Esophagus (tissue), 2 donors: Measurements from ENCODE around the gene ZRANB2. TPM values are rescaled to one million over a fixed set of nuclear protein-coding genes. Genes with fewer than 3 reads are reported as not detected.

Experiments used
- H3K27ac ChIP-seq, 2 donors: one replicate each; pipeline ENCODE4 v1.5.1; 2013; ENCODE audit warnings: low read depth in 2 of 2, mild to moderate bottlenecking in 2 of 2, inconsistent platforms in 1 of 2, low read length in 1 of 2, moderate library complexity in 1 of 2
- H3K27me3 ChIP-seq, 2 donors: one replicate each; pipeline ENCODE4 v1.6.1; 2013; ENCODE audit warnings: low read length in 2 of 2, control low read depth in 1 of 2, mild to moderate bottlenecking in 1 of 2; ENCODE audit not compliant: insufficient read depth in 2 of 2, control insufficient read depth in 1 of 2
- H3K36me3 ChIP-seq, 2 donors: one replicate each; pipeline ENCODE4 v1.6.1; 2013; ENCODE audit warnings: low read length in 1 of 2; ENCODE audit not compliant: control insufficient read depth in 2 of 2, insufficient read depth in 2 of 2
- H3K4me1 ChIP-seq, 2 donors: one replicate each; pipeline ENCODE4 v1.6.1; 2013; ENCODE audit warnings: low read length in 1 of 2; ENCODE audit not compliant: control insufficient read depth in 2 of 2, insufficient read depth in 2 of 2
- H3K4me3 ChIP-seq, 2 donors: one replicate each; pipeline ENCODE4 v1.5.1; 2013; ENCODE audit warnings: low read length in 2 of 2, mild to moderate bottlenecking in 2 of 2, low read depth in 1 of 2, moderate library complexity in 1 of 2
- H3K9me3 ChIP-seq, 2 donors: one replicate each; pipeline ENCODE4 v1.6.1; 2013; ENCODE audit warnings: mild to moderate bottlenecking in 2 of 2, low read depth in 1 of 2, low read length in 1 of 2, moderate library complexity in 1 of 2; ENCODE audit not compliant: control insufficient read depth in 2 of 2, insufficient read depth in 1 of 2
- WGBS, 2 donors: extraction: QIAGEN DNeasy Blood & Tissue Kit; methylation state at CpG; one replicate each; pipeline ENCODE4 v1.1.7; 2013; 5-methylcytosine and 5-hydroxymethylcytosine counted together
- polyA plus RNA-seq, 2 donors: library from polyadenylated mRNA; stranded (reverse); fragments of 200-250 nt; gene quantifications; one replicate each; pipeline ENCODE4 v1.2.3, GENCODE V29; 2013
- donor health status: healthy with polysubstance abuse.
- donor health status: Bipolar disorder and iron deficiency.

ZRANB2 gene
- polyA plus RNA-seq, 2 donors = 26.6 to 29.5 TPM

- Histone ChIP-seq H3K9me3 (no peaks in the 10 kb centered on the region), H3K36me3 (no peaks in the 10 kb centered on the region), H3K27me3 (no peaks in the 10 kb centered on the region), H3K4me1 (no peaks in the 10 kb centered on the region), H3K27ac (no peak overlapping the region), H3K4me3 (no peak overlapping the region)
- WGBS, 2 donors = 80 to 85% methylated on average over 1 of the region's 1 CpG
Measured at GRCh38 chr1:71093938-71094337, 13.1 kb upstream of the ZRANB2 start.

- Histone ChIP-seq H3K27ac (peak overlapping the region in 1 of 2 donors; percentile 26), H3K36me3 (no peaks in the 10 kb centered on the region), H3K9me3 (no peaks in the 10 kb centered on the region), H3K27me3 (no peaks in the 10 kb centered on the region), H3K4me3 (no peak overlapping the region), H3K4me1 (no peaks in the 10 kb centered on the region)
- WGBS, 2 donors = 66 to 75% methylated on average over 6 of the region's 6 CpGs
Measured at GRCh38 chr1:71089536-71090270, 8.9 kb upstream of the ZRANB2 start.

GRCh38 chr1:71088645-71089287, 7.9 kb upstream of the ZRANB2 start:
- 83 to 85% methylated on average over 5 of the region's 5 CpGs for WGBS, 2 donors
- Histone ChIP-seq H3K9me3 (no peaks in the 10 kb centered on the region), H3K4me1 (no peaks in the 10 kb centered on the region), H3K36me3 (no peaks in the 10 kb centered on the region), H3K4me3 (no peak overlapping the region), H3K27ac (peak overlapping the region in 1 of 2 donors; percentile 26), H3K27me3 (no peaks in the 10 kb centered on the region)

GRCh38 chr1:71087713-71088112, 6.9 kb upstream of the ZRANB2 start:
- Histone ChIP-seq H3K9me3 (no peaks in the 10 kb centered on the region), H3K36me3 (no peaks in the 10 kb centered on the region), H3K27ac (no peak overlapping the region), H3K27me3 (no peaks in the 10 kb centered on the region), H3K4me3 (no peak overlapping the region), H3K4me1 (no peaks in the 10 kb centered on the region)
- WGBS, 2 donors = 92 to 94% methylated on average over 1 of the region's 1 CpG

- H3K36me3 ChIP-seq = no peaks in the 10 kb centered on the region
- no peaks in the 10 kb centered on the region for H3K4me1 ChIP-seq
- H3K9me3 ChIP-seq = no peaks in the 10 kb centered on the region
- H3K27me3 ChIP-seq = peaks cover 0 to 2% of the 10 kb centered on the region in 2 donors
- H3K4me3 ChIP-seq = no peak overlapping the region
- H3K27ac ChIP-seq = no peak overlapping the region
Measured at GRCh38 chr1:71087060-71087459, 6.2 kb upstream of the ZRANB2 start.

- no peak overlapping the region for H3K27ac ChIP-seq
- no peaks in the 10 kb centered on the region for H3K36me3 ChIP-seq
- no peak overlapping the region for H3K4me3 ChIP-seq
- peaks cover 0 to 3% of the 10 kb centered on the region in 2 donors for H3K4me1 ChIP-seq
- H3K9me3 ChIP-seq = peaks cover 0 to 3% of the 10 kb centered on the region in 2 donors
- H3K27me3 ChIP-seq = peaks cover 0 to 2% of the 10 kb centered on the region in 2 donors
- WGBS, 2 donors = 63 to 75% methylated on average over 1 of the region's 1 CpG
Measured at GRCh38 chr1:71086331-71086730, 5.5 kb upstream of the ZRANB2 start.

- Histone ChIP-seq H3K4me3 (no peak overlapping the region), H3K27me3 (peaks cover 0 to 2% of the 10 kb centered on the region in 2 donors), H3K9me3 (peaks cover 0 to 3% of the 10 kb centered on the region in 2 donors), H3K27ac (no peak overlapping the region), H3K36me3 (no peaks in the 10 kb centered on the region), H3K4me1 (peaks cover 0 to 3% of the 10 kb centered on the region in 2 donors)
- WGBS, 2 donors = 67 to 78% methylated on average over 2 of the region's 2 CpGs
Measured at GRCh38 chr1:71083271-71083670, 2.4 kb upstream of the ZRANB2 start.

- peak overlapping the region in 1 of 2 donors; percentile 100 for H3K4me3 ChIP-seq
- peaks cover 0 to 2% of the 10 kb centered on the region in 2 donors for H3K27me3 ChIP-seq
- no peak overlapping the region for H3K27ac ChIP-seq
- peaks cover 0 to 3% of the 10 kb centered on the region in 2 donors for H3K4me1 ChIP-seq
- peaks cover 0 to 3% of the 10 kb centered on the region in 2 donors for H3K9me3 ChIP-seq
- H3K36me3 ChIP-seq = peaks cover 0 to 3% of the 10 kb centered on the region in 2 donors
- WGBS, 2 donors = 72 to 83% methylated on average over 7 of the region's 7 CpGs
Measured at GRCh38 chr1:71081697-71082080, 854 bp upstream of the ZRANB2 start.

- peak overlapping the region; percentile 70 to 100 for H3K4me3 ChIP-seq
- peak overlapping the region; percentile 79 to 92 for H3K27ac ChIP-seq
- peaks cover 0 to 3% of the 10 kb centered on the region in 2 donors for H3K4me1 ChIP-seq
- H3K27me3 ChIP-seq = peaks cover 0 to 2% of the 10 kb centered on the region in 2 donors
- peaks cover 0 to 3% of the 10 kb centered on the region in 2 donors for H3K9me3 ChIP-seq
- WGBS, 2 donors = 0 to 1% methylated on average over 17 of the region's 17 CpGs
- H3K36me3 ChIP-seq = peaks cover 2 to 6% of the 10 kb centered on the region in 2 donors
Measured at GRCh38 chr1:71080230-71080738, 551 bp downstream of the ZRANB2 start.
